ENCODE measurements around the gene GTPBP2.
"Not testable (repeated sequence)": the region's sequence is repeated elsewhere in the genome, so short reads cannot be mapped to it uniquely, and the experiment has no call there.

The GTPBP2 gene

GRCh38 chr6:43657221-43657802 is 28.2 kb upstream of the GTPBP2 start:
- no peak for FAIRE-seq

- FAIRE-seq, result not testable (repeated sequence)
Measured at GRCh38 chr6:43652822-43653221, 23.8 kb upstream of the GTPBP2 start.

- no peak for FAIRE-seq
Measured at GRCh38 chr6:43648248-43648647, 19.2 kb upstream of the GTPBP2 start.

- no peak for FAIRE-seq
Measured at GRCh38 chr6:43647613-43648012, 18.5 kb upstream of the GTPBP2 start.

- FAIRE-seq, result no peak
Measured at GRCh38 chr6:43645613-43645964, 16.5 kb upstream of the GTPBP2 start.

GRCh38 chr6:43644940-43645612 is 16.0 kb upstream of the GTPBP2 start, which contains the start of gene RSPH9:
Gene RSPH9 (plus strand): TSS chr6:43645036. CDS start chr6:43645099, 63 bp downstream.
- no peak for FAIRE-seq

GRCh38 chr6:43639984-43640800 is 11.1 kb upstream of the GTPBP2 start:
- no peak for FAIRE-seq

- no peak for FAIRE-seq
Measured at GRCh38 chr6:43636308-43636659, 7.2 kb upstream of the GTPBP2 start.

GRCh38 chr6:43635387-43636307 is 6.6 kb upstream of the GTPBP2 start, which contains the start of gene MAD2L1BP:
Gene MAD2L1BP (plus strand): TSS chr6:43635840. CDS start chr6:43635876, 36 bp downstream.
- no peak for FAIRE-seq

- no peak for FAIRE-seq
Measured at GRCh38 chr6:43634702-43635303, 5.7 kb upstream of the GTPBP2 start.

- not testable (repeated sequence) for FAIRE-seq
Measured at GRCh38 chr6:43633002-43633401, 3.9 kb upstream of the GTPBP2 start.

- no peak for FAIRE-seq
Measured at GRCh38 chr6:43630980-43631619, 2.0 kb upstream of the GTPBP2 start.

- FAIRE-seq, result peak; percentile 95
Measured at GRCh38 chr6:43629505-43630300, 639 bp upstream of the GTPBP2 start.

- no peak for FAIRE-seq
Measured at GRCh38 chr6:43628393-43629103, 516 bp downstream of the GTPBP2 start.

- FAIRE-seq, result no peak
Measured at GRCh38 chr6:43627008-43627825, 1.8 kb downstream of the GTPBP2 start.

GRCh38 chr6:43625393-43625992 is 3.6 kb downstream of the GTPBP2 start:
- no peak for FAIRE-seq

- no peak for FAIRE-seq
Measured at GRCh38 chr6:43624786-43625288, 4.2 kb downstream of the GTPBP2 start.

Data from endometrium (tissue), 2 donors.